Gastrocnemius medialis (tissue), 4 donors: ENCODE measurements around the gene SPINDOC. TPM values are rescaled to one million over a fixed set of nuclear protein-coding genes. Genes with fewer than 3 reads are reported as not detected.
A peak's percentile ranks its signal among the peaks of the same experiment; 100 is the strongest.

ENCODE experiments used
- ATAC-seq, 2 donors: fragments of 150-250 bp; one replicate each; pipeline ENCODE4 v1.9.1; 2016
- DNase-seq, 2 donors: peaks; one replicate each; pipeline ENCODE4 v3.0.0-alpha.2; 2019
- H3K27ac ChIP-seq, 4 donors: fragments of 200-600 bp; sonication (generic); 1 replicate in 1 of 4; 2 replicates in 3 of 4; pipeline ENCODE4 v1.5.1; 2016 to 2018; ENCODE audit warnings: mild to moderate bottlenecking in 2 of 4, moderate library complexity in 1 of 4
- H3K27me3 ChIP-seq, 3 donors: fragments of 200-600 bp; sonication (generic) in 2 of 3; 1 replicate in 1 of 3; 2 replicates in 2 of 3; pipeline versions ENCODE4 v1.5.1 to v1.6.0; 2016 to 2019; ENCODE audit warnings: mild to moderate bottlenecking in 1 of 3, moderate library complexity in 1 of 3
- H3K36me3 ChIP-seq, 2 donors: fragments of 200-600 bp; sonication (generic) in 1 of 2; one replicate each; pipeline ENCODE4 v1.5.1; 2017 to 2018
- H3K4me1 ChIP-seq, 2 donors: fragments of 200-600 bp; sonication (generic) in 1 of 2; one replicate each; pipeline ENCODE4 v1.5.1; 2016 to 2017; ENCODE audit warnings: mild to moderate bottlenecking in 2 of 2
- H3K4me3 ChIP-seq, 4 donors: fragments of 200-600 bp; sonication (generic) in 3 of 4; 1 replicate in 1 of 4; 2 replicates in 3 of 4; pipeline ENCODE4 v1.5.1; 2016 to 2019; ENCODE audit warnings: mild to moderate bottlenecking in 2 of 4
- H3K9me3 ChIP-seq, 3 donors: fragments of 200-600 bp; sonication (generic) in 2 of 3; 1 replicate in 1 of 3; 2 replicates in 2 of 3; pipeline ENCODE4 v1.5.1; 2016 to 2019
- CTCF ChIP-seq, 5 experiments: fragments of 450-650 bp in 3 of 5; fragments of 200-600 bp in 2 of 5; sonication (generic) in 2 of 5; IDR thresholded peaks in 4 of 5; conservative IDR thresholded peaks in 1 of 5; 1 replicate in 4 of 5; 2 replicates in 1 of 5; pipeline ENCODE4 v1.5.1; 2016 to 2019; ENCODE audit warnings: antibody characterized with exemption in 5 of 5, mild to moderate bottlenecking in 3 of 5, moderate library complexity in 3 of 5
- POLR2A ChIP-seq, 2 donors: fragments of 450-650 bp; IDR thresholded peaks; one replicate each; pipeline ENCODE4 v1.6.1; 2017; ENCODE audit warnings: antibody characterized with exemption in 2 of 2, mild to moderate bottlenecking in 2 of 2, moderate library complexity in 2 of 2
- in situ Hi-C, 4 donors: fragments of 200-750 bp; cut with MboI; loops; one replicate each; pipeline versions ENCODE4 v1.15.0 to v1.8.0; 2017; ENCODE audit warnings: low sequenced_read_pairs in 4 of 4
- intact Hi-C: fragments of 100-400 bp; cut with DNase I; formaldehyde crosslinking; loops from one replicate; pipeline ENCODE4 v1.15.1; 2023; ENCODE audit warnings: low total_unique reads
- total RNA-seq, 4 donors: library from RNA; depleted of rRNA; stranded (reverse); fragments of >200 nt; gene quantifications; one replicate each; pipeline versions ENCODE4 v1.1.0 to v1.2.3, GENCODE V29; 2016

The SPINDOC gene
- 1 to 10 TPM; 2.7 to 6.3 (median 3.5) TPM for total RNA-seq

- in situ Hi-C loops (no loop called here), intact Hi-C loops (loop anchor here (1.0 to 5.0 kb wide), 2 partner anchors 45 to 131 kb away; partner anchors contain the start of genes RTN3 and ZFTA)
- TF ChIP-seq POLR2A (IDR thresholded peaks at IDR 0.05) (peak; percentile 56 to 80), CTCF (IDR thresholded peaks at IDR 0.05 in 4 of 5, conservative IDR thresholded peaks at IDR 0.05 in 1 of 5) (no peak)
- H3K36me3 ChIP-seq = peaks cover 0 to 7% of the 10 kb centered on the region in 2 donors
- no peaks in the 10 kb centered on the region for H3K9me3 ChIP-seq
- ATAC-seq (peak; percentile 86 to 92), DNase-seq (peak; percentile 56 to 66)
- H3K4me1 ChIP-seq = peaks cover 9 to 16% of the 10 kb centered on the region in 2 donors
- H3K27ac ChIP-seq = peak within 1 kb of the TSS; percentile 70 to 75 (median 73)
- no peaks in the 10 kb centered on the region for H3K27me3 ChIP-seq
- peak within 1 kb of the TSS; percentile 82 to 99 (median 90) for H3K4me3 ChIP-seq
These were observed at the start of gene SPINDOC for GRCh38 chr11:63813035-63813562. SPINDOC (plus strand) TSS chr11:63813456; CDS start chr11:63813687, 231 bp downstream.

DNA sequence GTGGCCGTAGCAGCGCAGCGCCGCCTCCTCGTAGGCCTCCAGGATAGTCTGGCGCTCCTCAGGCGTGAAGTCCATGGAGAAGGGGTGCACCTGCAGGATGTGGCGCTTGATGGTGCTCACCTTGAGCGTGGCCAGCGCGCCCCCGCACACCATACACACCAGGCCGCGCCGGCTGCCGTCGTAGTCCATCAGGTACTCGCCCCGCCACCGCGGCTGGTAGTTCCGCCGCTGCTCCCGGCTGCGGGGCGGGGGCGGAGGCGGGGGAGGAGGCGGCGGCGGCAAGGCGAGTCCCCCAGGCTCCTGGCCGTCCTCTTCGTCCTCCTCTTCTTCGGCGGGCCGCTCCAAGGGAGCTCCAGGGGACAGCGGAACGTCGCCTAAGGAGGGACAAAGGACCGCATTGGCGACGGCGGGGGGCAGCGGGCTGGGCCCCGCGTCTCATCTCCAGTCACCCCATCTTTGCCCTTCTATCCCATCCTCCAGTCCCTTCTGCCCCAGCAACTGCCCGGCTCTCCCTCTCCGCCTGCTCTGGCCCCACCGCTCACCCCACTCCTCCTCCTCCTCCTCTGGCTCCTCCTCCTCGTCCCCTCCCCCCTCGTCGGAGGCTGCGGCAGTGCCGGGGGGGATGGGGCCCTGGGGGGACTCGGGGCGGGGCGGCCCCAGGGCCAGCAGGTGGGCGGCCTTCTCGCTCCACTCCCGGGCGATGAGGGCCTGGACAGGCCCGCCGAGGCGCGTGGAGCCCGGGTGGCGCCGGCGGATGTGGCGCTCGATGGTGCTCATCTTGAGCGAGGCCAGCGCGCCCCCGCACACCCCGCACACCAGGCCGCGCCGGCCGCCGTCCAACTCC lies 49.5 kb upstream of the SPINDOC start:
- intact Hi-C loops (loop anchor here (10.0 kb wide), 1 partner anchor 111 kb away; no protein-coding TSS in a partner anchor), in situ Hi-C loops (loop anchor here in 1 of 4 donors (10.0 kb wide), 1 partner anchor 181 kb away; no protein-coding TSS in a partner anchor)
- ATAC-seq = no peak
- H3K27ac ChIP-seq = peak overlapping the region in 3 of 4 donors; percentile 10 to 58 (median 49)
- no peaks in the 10 kb centered on the region for H3K9me3 ChIP-seq
- H3K36me3 ChIP-seq = peaks cover 0 to 2% of the 10 kb centered on the region in 2 donors
- no peak for TF ChIP-seq CTCF (IDR thresholded peaks at IDR 0.05 in 4 of 5, conservative IDR thresholded peaks at IDR 0.05 in 1 of 5)
- DNase-seq = no peak
- H3K27me3 ChIP-seq = no peaks in the 10 kb centered on the region
- peak overlapping the region; percentile 46 to 68 (median 56) for H3K4me3 ChIP-seq
- peaks cover 8 to 18% of the 10 kb centered on the region in 2 donors for H3K4me1 ChIP-seq

- DNase-seq (no peak), ATAC-seq (no peak)
- in situ Hi-C loops = loop anchor here in 1 of 4 donors (10.0 kb wide), 1 partner anchor 180 kb away; no protein-coding TSS in a partner anchor
- Histone ChIP-seq H3K9me3 (no peaks in the 10 kb centered on the region), H3K27ac (peak overlapping the region in 1 of 4 donors; percentile 21), H3K36me3 (no peaks in the 10 kb centered on the region), H3K4me1 (peaks cover 8 to 18% of the 10 kb centered on the region in 2 donors), H3K27me3 (no peaks in the 10 kb centered on the region), H3K4me3 (no peak overlapping the region)
- intact Hi-C loops = loop anchor here (10.0 kb wide), 1 partner anchor 110 kb away; no protein-coding TSS in a partner anchor
- TF ChIP-seq CTCF (IDR thresholded peaks at IDR 0.05 in 4 of 5, conservative IDR thresholded peaks at IDR 0.05 in 1 of 5) = no peak
- no peak for TF ChIP-seq POLR2A (IDR thresholded peaks at IDR 0.05)
These were observed 48.9 kb upstream of the SPINDOC start for GRCh38 chr11:63764340-63764678.

DNA sequence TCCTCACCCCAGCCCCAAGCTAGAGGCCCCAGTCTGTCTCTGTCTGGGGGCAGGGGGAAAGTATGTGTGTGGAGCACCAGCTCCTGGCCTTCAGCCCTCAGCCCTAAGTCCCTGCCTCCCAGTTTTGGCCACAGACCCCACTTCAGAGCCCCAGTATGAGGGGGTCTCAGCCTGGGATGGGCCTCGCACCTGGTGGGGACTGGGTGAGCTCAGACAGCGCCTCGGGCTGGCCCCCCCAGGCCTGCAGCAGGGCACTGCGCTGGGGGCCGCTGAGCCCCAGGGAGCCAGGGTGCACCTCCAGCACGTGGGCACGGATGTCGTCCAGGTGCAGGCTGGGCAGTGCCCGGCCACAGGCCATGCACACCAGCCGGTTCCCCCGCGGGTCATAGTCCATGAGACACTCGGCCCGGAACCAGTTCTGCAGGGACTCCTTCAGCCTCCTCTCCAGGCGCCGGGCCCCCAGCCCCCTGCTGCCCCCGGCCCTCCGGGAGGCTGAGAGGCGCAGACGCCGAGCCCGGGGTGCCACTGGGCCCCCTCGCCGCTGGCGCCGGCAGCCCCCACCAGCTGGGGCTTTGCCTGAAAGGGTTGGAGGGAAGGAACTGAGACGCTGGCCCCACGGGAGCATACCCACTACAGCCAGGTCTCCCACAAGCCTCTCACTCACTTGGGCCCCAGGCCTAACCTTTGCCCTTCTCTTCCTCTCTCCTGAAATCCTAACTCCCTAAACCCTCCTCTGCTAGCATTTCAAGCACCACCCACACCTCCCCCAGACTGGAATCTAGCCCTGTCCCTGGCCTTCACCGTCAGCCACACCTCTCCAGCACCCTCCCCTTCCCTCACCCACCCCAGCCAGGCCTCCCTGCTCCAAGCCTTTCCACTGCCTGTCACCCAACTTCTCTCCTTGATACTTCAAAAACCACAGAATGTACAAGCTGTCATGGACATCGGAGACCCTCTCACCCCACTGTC lies 48.3 kb upstream of the SPINDOC start:
- in situ Hi-C loops (loop anchor here in 1 of 4 donors (10.0 kb wide), 1 partner anchor 180 kb away; no protein-coding TSS in a partner anchor), intact Hi-C loops (loop anchor here (5.0 to 10.0 kb wide), 2 partner anchors 110 to 387 kb away; no protein-coding TSS in a partner anchor)
- DNase-seq = no peak
- no peak for ATAC-seq
- TF ChIP-seq CTCF (IDR thresholded peaks at IDR 0.05 in 4 of 5, conservative IDR thresholded peaks at IDR 0.05 in 1 of 5) = no peak
- no peak for TF ChIP-seq POLR2A (IDR thresholded peaks at IDR 0.05)
- Histone ChIP-seq H3K27ac (no peak overlapping the region), H3K27me3 (no peaks in the 10 kb centered on the region), H3K36me3 (no peaks in the 10 kb centered on the region), H3K9me3 (no peaks in the 10 kb centered on the region), H3K4me1 (peaks cover 11 to 18% of the 10 kb centered on the region in 2 donors), H3K4me3 (no peak overlapping the region)
